Fibroblast of mammary gland (primary cell): Measurements from ENCODE around the gene MAST2.
"Not testable (repeated sequence)": the region's sequence is repeated elsewhere in the genome, so short reads cannot be mapped to it uniquely, and the experiment has no call there.

Experiments
- DNase-seq: peaks from one replicate; pipeline ENCODE4 v3.0.0-alpha.2; 2010; ENCODE audit warnings: low read depth
- H3K4me3 ChIP-seq: 2 replicates; pipeline ENCODE4 v1.5.1; 2011; ENCODE audit warnings: low read depth, mild to moderate bottlenecking, low read length, moderate library complexity; ENCODE audit not compliant: control insufficient read depth
- TF ChIP-seq, protein P1 (sequence below): conservative IDR thresholded peaks from 2 replicates; pipeline ENCODE4 v1.5.1; 2011; ENCODE audit warnings: low read depth, low read length, inconsistent platforms; ENCODE audit not compliant: control insufficient read depth, insufficient read depth

MAST2 gene

DNA sequence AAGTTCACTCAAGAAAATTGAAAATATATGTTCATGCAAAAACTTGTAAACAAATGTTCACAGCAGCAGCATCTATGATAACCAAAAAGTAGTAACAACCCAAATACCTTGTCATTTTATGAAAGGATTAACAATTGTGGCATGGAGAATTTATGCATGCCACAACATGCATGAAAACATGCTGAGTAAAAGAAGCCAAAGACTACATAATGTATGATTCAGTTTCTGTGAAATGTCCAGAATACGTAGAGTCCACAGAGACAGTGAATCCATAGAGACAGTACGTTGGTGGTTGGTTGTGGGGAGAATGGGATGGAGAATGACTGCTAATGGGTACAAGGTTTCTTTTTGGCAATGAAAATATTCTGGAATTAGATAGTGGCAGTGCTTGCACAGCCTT lies 148.7 kb downstream of the MAST2 start:
- TF ChIP-seq, protein P1, sequence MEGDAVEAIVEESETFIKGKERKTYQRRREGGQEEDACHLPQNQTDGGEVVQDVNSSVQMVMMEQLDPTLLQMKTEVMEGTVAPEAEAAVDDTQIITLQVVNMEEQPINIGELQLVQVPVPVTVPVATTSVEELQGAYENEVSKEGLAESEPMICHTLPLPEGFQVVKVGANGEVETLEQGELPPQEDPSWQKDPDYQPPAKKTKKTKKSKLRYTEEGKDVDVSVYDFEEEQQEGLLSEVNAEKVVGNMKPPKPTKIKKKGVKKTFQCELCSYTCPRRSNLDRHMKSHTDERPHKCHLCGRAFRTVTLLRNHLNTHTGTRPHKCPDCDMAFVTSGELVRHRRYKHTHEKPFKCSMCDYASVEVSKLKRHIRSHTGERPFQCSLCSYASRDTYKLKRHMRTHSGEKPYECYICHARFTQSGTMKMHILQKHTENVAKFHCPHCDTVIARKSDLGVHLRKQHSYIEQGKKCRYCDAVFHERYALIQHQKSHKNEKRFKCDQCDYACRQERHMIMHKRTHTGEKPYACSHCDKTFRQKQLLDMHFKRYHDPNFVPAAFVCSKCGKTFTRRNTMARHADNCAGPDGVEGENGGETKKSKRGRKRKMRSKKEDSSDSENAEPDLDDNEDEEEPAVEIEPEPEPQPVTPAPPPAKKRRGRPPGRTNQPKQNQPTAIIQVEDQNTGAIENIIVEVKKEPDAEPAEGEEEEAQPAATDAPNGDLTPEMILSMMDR, result no peak
- DNase-seq, result peak; percentile 39
- no peak overlapping the region for H3K4me3 ChIP-seq

GRCh38 chr1:45953934-45954847 lies 150.8 kb downstream of the MAST2 start:
- peak; percentile 85 for DNase-seq
- H3K4me3 ChIP-seq, result no peak overlapping the region
- TF ChIP-seq, protein P1, result no peak

GRCh38 chr1:45957684-45958083 lies 154.3 kb downstream of the MAST2 start:
- DNase-seq, result peak; percentile 21
- TF ChIP-seq, protein P1, result no peak
- no peak overlapping the region for H3K4me3 ChIP-seq

- DNase-seq, result no peak
- H3K4me3 ChIP-seq, result no peak overlapping the region
- TF ChIP-seq, protein P1, result no peak
These were observed 154.9 kb downstream of the MAST2 start for GRCh38 chr1:45958317-45958716.

DNA sequence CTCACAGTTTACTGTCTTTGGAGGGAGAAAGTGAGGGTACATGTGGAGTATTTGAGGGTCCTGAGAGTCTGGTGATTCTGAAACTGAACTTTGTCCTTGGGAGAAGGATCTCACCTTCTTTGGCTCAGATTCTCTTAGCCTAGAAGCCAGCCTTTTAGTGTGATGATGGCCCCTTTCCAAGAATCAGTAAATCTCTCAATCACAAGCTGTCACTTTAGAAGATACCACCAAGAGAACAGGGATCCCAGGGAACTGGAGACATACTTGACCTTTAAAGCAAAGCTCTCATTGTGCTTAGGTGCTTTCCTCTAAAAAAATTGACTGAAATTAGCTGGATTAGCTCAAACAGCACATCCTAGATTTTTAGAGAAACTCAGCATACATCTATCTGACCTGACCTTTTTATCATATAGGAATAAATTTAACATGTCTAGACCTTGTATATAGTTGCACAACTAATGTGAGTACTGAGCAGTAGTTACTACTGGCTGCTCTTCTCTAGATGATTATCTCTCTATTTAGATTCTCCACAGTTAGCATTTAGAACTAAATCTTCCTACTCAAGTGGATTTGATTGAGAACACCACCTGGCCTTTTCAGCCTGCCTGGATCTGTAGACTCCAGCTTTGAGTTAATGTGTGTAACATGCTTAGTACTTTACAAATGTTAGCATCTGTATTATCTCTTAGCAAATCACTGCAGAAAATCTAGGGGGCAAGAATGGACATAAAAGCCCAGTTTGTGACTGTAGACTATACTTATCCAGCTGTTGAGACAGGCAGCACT lies 157.7 kb downstream of the MAST2 start:
- TF ChIP-seq, protein P1, result no peak
- no peak overlapping the region for H3K4me3 ChIP-seq
- no peak for DNase-seq

GRCh38 chr1:45961936-45962335 lies 158.5 kb downstream of the MAST2 start:
- DNase-seq, H3K4me3 ChIP-seq: not testable (repeated sequence)
